GM19452 (cell line): Measurements from ENCODE around the gene CACNG8.
"Not testable (repeated sequence)": the region's sequence is repeated elsewhere in the genome, so short reads cannot be mapped to it uniquely, and the experiment has no call there.

Source experiments
- ATAC-seq: cut with Tn5 transposase; IDR thresholded peaks from one replicate; pipeline ENCODE4 v1.9.1; 2021; ENCODE audit not compliant: unreplicated experiment

The CACNG8 gene

GRCh38 chr19:53962887-53963431, at the start of gene CACNG8:
CACNG8 (plus strand) TSS chr19:53962937.
- no peak for ATAC-seq

- no peak for ATAC-seq
Measured at GRCh38 chr19:53915000-53915399, 47.7 kb upstream of the CACNG8 start.

DNA sequence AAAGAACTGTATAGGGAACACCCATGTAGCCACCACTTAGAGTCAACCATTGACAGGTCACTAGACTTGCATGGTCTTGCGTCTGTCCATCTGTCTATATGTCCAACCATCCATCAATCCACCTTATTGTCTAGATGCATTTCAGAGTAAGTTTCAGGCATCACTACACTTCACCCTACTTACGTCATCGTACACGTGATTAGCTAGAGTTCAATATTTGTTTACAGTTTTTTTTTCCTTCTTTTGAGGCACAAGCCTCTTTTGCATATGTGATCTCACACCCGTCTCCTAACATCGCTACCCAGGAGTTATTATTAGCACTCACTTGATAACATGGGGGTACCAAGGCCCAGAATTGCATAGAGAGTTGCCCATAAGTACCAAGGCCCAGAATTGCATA, 46.7 kb upstream of the CACNG8 start:
- no peak for ATAC-seq

DNA sequence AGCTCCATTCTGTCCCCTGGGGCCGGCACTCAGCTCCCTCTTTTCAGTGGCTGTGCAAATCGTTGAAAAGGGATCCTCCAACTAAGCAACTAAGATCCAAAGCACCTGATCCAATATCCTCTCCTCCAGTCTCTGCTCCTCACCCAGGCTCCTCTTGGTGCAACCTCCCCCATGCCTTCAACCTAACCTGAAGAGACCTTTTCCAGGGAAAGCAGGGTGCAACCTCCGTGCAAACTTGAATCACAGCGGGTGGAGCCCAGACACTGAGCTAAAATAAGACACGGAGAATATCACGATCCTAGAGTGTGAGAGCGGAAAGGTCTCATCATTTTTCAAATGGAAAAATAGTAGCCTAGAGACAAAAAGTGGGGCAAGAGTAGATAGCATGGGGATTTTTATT, 45.4 kb upstream of the CACNG8 start:
- ATAC-seq = no peak

- no peak for ATAC-seq
Measured at GRCh38 chr19:53927739-53928138, 35.0 kb upstream of the CACNG8 start.

DNA sequence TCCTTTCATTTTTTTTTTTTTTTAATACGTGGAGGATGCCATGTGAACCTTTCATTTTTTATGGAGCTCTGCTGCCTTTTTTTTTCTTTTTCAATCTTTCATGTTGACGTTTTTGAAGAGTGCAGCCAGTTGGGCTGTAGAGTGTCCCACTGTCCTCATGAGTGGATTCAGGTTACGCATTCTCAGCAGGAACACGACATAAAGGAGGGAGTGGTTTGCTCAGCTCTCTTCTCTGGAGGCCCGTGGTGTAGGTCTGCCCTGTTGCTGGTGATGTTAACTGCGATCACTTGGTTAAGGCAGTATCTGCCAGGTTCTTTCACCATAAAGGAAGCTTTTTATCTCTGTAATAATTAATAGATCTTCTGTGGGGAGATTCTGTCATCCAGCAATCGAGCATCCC, 26.7 kb upstream of the CACNG8 start:
- no peak for ATAC-seq

DNA sequence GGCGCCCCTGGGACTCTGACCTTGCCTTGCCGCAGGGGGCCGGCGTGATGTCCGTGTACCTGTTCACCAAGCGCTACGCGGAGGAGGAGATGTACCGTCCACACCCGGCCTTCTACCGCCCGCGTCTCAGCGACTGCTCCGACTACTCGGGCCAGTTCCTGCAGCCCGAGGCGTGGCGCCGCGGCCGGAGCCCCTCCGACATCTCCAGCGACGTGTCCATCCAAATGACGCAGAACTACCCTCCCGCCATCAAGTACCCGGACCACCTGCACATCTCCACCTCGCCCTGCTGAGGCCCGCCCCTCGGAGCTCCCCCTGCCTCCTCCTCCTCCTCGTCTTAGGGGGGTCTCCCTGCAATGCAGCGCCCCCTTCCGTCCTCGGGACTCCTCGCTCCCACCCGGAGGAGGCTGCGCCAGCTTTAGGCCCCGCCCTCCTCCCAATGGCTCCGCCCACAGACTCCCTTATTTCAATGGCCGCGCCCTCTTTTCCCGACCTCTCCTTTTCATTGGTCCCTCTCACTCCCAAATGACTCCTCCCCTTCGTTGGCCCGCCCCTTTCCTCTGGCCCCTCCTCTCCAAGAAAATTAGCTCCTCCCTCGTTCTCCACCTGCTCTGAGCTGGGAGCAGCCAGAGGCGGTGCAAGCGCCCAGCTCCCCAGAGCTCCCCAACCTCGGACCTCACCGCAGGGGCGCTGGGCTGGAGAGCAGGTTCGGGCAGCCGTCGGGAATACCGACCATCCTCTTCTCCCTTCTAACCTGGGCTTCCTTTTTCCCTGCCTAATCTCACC, 20.5 kb upstream of the CACNG8 start:
- ATAC-seq = no peak

DNA sequence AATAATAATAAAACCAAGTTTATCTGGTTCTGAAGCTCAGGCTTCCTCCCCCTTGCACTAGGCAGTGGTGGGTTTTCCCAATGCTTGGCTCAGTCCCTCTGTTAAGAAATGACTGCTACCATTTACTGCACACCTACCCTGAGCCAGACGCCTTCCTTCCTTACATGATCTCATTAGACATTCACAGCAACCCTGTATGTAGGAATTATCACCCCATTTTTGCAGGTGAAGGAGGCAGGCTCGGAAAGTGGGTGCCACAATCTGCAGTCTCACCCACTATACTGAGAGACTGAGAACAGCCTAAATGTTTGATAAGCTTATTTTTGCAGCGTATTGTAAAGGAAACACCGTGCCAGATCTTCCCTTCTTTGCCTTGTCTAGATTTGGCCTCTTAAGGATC, 18.3 kb upstream of the CACNG8 start:
- no peak for ATAC-seq

DNA sequence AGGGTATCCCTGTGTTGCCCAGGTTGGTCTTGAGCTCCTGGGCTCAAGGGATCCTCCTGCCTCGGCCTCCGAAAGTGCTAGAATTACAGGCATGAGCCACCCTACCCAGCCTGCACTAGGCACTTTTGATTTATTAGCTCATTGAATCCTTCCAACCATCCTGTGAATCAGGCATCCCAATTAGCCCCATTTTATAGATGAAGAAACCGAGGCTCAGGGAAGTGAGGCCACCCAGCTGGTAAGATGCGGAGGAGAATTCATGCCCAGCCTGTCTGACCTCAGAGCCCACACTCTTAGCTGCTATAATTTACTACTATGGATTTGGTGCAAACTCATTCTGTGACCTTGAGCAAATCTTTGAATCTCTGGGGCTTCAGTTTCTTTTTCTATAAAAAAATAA, 17.8 kb upstream of the CACNG8 start:
- ATAC-seq = no peak

- ATAC-seq = no peak
Measured at GRCh38 chr19:53945441-53945840, 17.3 kb upstream of the CACNG8 start.

GRCh38 chr19:53945998-53946397, 16.7 kb upstream of the CACNG8 start:
- no peak for ATAC-seq

DNA sequence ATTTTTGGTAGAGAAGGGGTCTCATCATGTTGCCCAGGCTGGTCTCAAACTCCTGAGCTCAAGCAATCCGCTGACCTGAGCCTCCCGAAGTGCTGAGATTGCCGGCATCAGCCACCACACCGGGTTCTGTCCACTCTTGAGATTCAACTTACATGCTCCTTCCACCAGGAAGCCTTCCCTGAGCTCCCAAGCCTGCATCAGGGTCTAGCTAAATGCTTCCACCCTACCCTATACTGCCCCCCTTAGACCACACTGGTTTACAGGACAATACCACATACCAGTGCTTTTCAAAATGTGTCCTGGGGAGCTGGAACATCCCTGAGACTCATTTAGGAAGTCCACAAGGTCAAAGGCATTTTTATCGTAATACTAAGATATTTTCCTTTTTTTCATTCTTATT, 15.1 kb upstream of the CACNG8 start:
- no peak for ATAC-seq

- not testable (repeated sequence) for ATAC-seq
Measured at GRCh38 chr19:53948611-53949010, 14.1 kb upstream of the CACNG8 start.

DNA sequence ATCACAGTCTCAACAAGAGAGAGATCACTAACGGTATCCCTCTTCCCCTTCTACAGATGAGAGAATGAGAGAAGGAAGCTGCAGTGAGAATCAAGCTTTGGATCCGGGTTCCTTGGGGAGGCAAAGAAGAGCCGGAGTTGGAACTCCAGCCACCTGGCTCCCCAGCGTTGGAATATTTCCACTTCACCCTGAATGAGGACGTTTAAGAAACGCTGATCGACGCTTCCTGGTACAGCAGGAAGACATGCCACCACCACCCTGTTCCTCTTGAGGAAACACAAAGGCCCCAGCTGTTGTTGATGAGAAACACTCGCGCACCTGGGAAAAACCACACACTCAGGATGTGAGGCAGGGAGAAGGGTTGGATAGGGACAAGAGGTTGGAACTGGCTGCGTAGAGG, 11.3 kb upstream of the CACNG8 start:
- no peak for ATAC-seq

DNA sequence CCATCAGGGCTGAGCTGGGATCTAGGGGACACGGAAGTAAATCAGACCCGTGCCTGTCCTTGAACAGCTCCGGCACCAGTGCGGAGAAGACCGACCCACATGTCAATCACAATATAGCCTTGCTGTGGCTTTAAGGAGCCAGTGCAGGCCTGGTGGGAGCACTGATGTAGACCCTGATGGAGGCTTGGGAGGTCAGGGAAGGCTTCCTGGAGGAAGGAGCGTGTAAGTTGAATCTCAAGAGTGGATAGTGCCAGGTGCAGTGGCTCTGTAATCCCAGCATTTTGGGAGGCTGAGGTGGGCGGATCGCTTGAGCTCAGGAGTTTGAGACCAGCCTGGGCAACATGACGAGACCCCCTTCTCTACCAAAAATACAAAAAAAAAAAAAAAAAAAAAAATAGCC, 10.8 kb upstream of the CACNG8 start:
- ATAC-seq = no peak

- ATAC-seq = no peak
Measured at GRCh38 chr19:53953383-53953782, 9.4 kb upstream of the CACNG8 start.

- no peak for ATAC-seq
Measured at GRCh38 chr19:53957448-53958167, 5.1 kb upstream of the CACNG8 start.

GRCh38 chr19:53958168-53958571, 4.6 kb upstream of the CACNG8 start:
- no peak for ATAC-seq

- no peak for ATAC-seq
Measured at GRCh38 chr19:53958823-53959757, 3.6 kb upstream of the CACNG8 start.

DNA sequence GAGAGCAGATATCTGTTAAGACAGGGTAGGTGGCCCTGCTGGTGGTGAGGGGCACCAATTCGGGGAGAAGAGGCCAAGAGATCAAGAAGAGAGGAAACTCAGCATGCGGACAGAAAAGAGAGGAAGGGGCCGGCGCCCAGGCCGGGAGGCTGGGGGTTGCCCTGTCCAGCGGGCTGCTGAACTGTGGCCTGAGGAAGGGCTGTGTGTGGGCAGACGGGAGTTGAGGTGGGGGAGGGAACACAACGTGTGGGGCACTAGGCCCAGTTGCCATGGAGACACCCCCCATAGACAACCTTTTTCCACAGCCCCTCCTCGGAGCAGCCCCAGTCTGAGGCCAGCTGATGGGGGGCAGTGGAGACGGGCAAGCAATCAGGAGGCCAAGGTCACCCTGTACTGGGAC, 2.5 kb upstream of the CACNG8 start:
- ATAC-seq = no peak

GRCh38 chr19:53960886-53961285, 1.9 kb upstream of the CACNG8 start:
- ATAC-seq = no peak
